Stimulated activated CD8-positive, alpha-beta memory T cell treated with anti-CD3 and anti-CD28 coated beads, Interleukin-12 subunit alpha, Interleukin-12 subunit beta, amount 100 ng/mL, for 24 hours (primary cell): ENCODE measurements around the gene KRTAP10-5.

Experiments used
- DNase-seq: peaks from one replicate; pipeline ENCODE4 v3.0.0-alpha.2; 2020; ENCODE audit errors: extremely low read depth

The KRTAP10-5 gene

DNA sequence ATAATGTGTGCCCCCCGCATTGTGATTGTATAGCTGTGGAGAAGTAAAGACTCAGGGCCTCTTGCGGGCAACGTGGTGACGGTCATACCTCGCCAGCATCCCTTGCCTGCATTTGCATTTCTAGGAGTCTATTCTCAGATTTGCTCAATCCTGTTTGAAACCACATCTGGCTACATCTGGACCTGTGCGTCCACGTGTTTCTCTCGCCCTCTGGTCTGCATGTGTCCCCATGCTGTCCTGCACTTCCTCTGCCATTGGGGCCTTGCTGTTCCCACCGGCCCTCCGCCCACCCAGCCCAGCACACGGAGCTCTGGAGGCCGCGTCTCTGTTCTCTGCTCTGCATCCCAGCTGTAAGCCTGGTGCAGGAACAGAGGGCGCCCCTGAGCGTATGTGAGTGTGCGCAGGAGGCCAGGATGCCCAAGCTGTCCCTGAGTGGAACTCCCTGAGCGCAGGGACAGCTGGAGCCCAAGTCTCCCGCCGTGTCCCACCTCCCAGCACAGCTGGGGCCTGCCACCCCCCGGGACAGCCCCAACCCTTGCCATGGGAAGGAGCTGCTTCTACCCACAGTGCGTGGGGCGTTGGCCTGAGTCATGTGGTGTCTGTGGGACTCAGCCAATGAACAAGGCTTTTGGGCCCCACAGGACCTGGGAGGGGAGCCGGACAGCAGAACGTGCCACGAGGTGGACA, 30.7 kb downstream of the KRTAP10-5 start:
- DNase-seq = no peak

DNA sequence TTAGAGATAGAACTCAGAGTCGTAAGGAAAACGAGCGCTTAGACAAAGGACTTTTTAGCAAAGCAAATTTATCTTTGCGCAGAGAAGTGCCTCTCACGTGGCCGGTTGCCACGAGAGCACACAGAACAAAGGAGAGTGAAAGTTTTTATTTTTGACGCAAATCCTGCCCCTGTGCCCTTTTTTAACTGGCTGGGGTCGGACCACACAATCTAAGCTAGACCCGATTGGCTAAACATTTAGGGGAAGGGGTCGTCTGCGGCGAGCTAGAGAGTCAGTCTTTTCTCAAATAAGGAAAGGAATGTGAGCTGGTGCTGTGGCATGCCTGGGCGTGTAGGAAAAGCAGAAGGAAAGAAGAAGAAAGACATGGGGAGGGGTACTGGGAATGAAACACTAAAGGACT, 31.5 kb downstream of the KRTAP10-5 start:
- no peak for DNase-seq

DNA sequence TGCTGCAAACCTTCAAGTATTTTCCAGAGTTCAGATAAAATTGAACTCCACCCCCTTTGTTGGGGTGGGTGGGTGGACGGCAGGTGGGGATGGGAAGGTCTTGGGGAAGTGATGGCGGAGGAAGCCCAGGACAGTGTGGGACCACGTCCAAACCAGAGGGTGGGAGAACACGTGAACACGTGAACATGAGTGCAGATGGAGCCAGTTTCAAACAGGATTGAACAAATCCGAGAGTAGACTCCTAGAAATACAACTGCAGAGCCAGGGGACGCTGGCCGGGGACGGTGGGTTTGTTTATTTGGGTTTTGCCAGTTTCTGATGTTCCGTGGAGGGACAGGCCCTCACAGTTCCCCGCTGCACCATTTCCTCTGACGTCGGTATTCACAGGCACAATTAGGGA, 32.0 kb downstream of the KRTAP10-5 start:
- no peak for DNase-seq

DNA sequence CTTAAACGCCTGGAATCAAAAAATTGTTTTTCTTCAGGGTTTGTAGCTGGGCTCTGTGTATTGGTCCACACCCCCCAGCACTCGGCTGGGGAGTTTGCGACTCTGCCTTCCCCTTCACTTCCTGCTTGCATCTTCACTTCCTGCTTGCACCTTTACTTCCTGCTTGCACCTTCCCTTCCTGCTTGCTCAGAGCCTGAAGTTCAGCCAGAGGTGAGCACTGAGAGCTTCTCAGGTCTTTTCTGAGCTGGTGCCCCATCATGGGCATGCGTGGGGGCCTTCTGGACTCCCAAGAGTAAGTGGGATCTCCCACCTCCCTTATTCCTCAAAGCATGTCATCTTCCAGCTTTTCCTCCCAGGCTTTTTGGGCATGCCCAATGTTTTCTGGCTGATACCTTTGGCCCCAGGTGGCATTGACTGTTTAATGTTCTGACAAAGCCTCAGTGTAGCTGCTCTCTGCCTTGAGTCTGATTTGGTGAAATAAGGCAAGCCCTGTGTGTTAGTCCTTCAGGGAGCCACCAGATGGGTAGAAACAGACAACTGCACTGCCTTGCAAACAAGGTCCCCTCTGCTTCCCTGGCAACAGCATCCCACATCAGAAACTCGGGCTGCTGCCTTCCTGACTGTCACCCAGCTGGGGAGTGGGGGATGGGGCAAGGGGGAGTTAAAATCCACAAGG, 32.6 kb downstream of the KRTAP10-5 start:
- no peak for DNase-seq

DNA sequence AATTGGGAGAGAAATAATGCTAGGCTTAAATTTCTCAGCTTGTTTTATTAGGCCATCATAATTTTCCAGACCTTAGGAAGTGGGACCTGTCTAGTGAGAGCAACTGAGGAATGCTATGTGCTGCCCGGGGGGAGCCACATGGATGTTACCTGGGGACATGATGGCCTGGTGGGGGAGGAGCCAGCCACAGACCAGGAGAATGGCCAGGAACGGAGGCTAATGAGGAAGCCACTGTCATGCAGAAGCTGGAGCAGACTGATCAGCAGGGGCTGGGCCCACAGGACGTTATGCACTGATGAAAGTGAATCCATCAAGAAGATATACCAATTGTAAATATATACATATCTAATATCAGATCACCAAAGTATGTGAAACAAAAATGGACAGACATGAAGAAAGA, 35.8 kb downstream of the KRTAP10-5 start:
- DNase-seq = no peak

DNA sequence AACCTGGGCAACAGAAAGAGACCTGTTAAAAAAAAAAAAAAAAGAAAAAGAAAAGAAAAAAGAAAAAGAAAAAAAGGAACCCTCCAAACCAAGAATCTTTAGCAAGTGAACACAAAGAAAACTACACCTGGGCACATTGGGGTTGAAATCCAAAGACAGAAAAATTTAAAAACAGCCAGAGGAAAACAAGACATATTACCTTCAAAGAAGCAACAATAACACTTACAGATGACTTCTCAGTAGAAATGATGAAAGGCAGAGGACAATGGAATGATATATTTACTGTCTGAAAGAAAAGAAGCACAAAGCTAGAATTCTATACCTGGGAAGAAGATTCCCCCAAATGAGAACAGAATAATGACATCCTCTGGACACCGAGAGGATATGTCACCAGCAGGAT, 37.7 kb downstream of the KRTAP10-5 start:
- DNase-seq = no peak

DNA sequence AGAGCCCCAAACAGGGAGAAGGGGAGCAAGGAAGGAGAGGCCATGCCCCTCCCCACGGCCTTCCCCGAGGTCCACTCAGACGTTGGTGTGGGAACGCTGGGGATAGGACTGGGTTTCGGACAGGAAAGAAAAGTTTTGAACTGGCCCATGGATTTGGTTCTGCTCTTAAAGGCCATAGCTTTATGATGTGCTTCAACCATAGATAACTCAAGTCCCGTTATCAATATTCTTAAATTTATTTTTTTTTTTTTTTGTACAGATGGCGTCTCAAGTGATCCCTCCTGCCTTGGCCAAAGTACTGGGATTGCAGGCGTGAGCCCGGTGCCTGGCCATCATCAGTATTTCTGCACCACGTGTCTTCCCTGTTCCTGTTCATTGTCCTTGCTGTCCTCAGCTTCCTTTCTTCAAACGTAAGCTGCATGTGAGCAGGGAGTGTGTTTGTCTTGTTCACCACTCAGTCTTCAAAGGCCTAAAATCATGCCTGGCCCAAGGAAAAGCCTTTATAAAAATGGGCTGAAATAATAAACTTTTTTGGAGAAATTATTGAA, 39.6 kb downstream of the KRTAP10-5 start:
- DNase-seq = no peak

DNA sequence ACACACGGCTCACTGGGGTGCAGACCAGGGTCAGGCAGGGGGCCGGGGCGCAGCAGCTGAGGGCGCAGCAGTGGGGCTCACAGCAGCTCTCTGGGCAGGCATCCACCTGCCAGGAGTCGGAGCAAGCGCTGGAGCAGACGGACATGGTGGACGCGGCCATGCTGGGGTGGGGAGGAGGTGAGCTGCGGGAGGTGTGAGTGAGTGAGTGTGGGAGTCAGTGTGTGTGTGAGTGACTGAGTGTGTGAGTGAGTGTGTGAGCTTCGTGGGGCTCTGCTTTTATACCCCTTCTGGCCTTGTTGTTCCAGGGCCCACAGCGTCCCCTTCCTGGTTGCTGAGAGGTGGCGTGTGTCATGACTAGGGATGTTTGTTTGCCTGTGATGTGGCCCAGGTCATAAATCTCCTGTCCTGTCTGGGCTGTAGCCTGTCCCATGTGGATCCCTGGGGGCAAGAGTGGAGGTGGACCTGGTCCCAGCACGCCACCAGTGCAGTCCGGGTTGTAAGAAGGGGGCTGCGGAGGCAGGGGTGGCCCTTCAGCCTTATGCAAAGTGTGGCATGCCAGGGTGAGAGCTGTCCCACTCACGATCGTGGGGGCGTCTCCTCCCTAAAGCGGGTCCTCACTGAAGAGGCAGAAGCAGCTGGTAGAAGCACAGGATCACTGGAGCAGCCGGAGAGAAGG, 40.3 kb downstream of the KRTAP10-5 start, which contains the start of gene KRTAP10-1:
KRTAP10-1 (minus strand) TSS at position 205 of the 676 bp plus-strand sequence; CDS start at position 160, 45 bp downstream.
- no peak for DNase-seq

DNA sequence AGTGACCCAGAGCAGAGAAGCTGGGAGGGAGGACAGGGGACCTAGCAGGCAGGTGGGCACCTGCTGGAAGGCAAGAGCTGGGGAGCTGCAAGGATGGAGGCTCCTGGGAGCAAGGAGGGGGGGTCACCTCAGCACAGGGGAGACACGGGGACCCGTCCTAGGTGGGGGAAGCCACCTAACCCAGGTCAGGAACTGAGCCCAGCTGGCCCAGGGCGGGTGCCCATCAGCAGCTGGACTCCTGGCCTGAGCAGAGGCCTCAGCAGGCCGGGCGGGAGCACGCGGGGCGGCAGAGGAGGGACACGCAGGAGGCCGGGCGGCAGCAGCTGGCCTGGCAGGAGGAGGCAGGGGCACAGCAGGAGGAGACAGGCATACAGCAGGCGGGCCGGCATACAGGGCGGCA, 41.4 kb downstream of the KRTAP10-5 start:
- no peak for DNase-seq

DNA sequence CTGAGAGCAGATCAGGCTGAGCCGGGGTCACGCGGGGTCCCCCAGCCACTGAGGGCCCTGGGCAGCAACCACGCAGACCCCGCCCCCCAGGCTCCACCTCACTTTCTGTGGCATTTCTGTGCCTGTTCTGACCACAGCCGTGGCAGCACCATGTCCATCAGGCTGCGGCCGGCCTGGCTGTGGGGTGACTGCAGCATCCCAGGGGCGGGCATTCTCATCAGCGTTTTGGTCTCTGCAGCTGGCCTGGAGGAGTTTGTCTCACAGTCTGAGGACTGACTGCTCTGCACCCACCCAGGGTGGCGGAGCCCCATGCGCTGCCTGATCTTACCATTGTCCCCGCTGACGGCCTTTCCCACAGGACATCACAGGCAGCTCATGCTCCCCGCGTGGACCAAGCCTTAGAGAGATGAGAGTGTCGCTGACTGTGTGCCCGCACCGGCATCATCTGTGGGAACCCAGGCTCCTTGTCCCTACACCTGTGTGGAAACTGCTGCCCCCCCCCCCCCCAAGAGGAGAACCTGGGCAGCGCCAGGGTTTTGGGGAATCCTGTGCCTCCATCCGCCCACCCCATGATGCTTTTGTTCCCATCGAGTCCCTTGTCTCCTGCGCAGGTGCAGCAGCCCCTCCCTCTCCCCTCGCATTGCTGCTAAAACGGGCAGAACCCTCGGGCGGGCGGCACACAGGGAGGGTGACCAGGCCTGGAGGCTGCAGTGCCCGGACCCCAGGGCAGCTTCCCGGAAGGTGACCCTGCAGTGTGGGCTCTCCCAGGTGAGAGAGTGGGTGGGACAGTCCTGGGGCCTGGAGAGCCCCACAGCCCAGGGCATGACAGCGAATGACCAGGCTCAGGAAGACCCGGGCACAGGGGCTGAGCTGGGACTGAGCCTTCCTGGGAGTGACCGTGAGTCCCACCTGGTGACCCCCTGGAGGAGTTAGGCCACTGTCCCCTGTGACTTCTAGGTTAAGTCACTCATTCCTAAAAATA, 42.2 kb downstream of the KRTAP10-5 start:
- DNase-seq = no peak

DNA sequence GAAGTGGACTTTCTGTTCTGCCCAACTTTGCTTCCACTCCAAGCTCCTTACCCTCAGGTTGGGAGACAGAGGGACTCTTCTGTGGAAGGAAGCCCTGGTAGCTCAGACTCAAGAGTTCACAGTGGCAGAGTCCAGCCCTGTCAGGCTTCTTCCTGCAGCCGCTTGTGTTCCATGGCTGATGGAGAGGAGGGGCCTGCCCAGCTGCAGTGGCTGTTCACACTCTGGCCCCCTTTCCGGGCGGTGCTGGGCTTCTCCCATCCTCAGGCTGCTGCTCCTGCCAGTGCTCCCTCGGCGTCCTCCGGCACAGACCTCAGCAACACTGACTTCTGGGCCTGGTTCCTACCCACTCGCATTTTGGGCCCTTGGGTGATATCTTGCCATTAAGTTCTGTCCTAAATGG, 44.4 kb downstream of the KRTAP10-5 start:
- DNase-seq = no peak

DNA sequence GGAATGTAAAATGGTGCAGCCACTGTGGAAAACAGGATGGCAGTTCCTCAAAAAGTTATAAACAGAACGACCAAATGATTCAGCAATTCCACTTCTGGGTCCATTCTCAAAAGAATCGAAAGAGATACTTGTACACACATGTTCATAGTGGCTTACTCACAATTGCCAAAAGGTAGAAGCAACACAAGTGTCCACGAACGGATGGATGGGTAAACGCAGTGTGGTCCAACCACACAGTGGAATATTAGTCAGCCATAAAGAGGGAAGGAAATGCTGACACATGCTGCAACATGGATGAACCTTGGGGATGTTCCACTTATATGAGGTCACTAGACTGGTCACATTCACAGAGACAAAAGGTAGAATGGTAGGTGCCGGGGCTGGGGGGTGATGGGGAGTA, 45.7 kb downstream of the KRTAP10-5 start:
- DNase-seq = no peak

DNA sequence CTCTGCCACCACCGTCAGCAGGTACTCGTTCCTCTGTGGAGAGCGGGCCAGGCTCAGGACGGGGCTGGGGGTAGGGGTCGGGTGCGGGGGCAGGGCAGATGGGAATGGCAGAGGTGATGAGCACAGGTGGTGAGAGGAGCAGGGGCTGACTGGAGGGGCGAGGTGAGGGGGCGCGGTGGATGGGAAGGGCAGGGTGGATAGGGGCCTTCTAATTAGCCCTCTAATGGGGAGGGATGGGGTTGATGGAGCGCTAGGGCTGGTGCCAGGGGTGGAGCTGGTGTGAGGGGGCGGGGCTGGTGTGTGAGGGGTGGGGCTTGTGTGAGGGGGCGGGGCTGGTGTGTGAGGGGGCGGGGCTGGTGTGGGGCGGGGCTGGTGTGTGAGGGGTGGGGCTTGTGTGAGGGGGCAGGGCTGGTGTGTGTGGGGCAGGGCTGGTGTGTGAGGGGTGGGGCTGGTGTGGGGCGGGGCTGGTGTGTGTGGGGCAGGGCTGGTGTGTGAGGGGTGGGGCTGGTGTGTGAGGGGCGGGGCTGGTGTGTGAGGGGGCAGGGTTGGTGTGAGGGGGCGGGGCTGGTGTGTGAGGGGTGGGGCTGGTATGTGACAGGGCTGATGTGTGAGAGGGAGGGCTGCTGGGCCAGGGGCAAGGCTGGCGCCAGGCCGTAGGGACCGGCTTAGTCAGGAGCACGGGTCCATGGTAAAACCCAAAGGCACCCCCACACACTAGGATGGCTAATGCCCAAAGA, 46.3 kb downstream of the KRTAP10-5 start:
- DNase-seq = no peak

DNA sequence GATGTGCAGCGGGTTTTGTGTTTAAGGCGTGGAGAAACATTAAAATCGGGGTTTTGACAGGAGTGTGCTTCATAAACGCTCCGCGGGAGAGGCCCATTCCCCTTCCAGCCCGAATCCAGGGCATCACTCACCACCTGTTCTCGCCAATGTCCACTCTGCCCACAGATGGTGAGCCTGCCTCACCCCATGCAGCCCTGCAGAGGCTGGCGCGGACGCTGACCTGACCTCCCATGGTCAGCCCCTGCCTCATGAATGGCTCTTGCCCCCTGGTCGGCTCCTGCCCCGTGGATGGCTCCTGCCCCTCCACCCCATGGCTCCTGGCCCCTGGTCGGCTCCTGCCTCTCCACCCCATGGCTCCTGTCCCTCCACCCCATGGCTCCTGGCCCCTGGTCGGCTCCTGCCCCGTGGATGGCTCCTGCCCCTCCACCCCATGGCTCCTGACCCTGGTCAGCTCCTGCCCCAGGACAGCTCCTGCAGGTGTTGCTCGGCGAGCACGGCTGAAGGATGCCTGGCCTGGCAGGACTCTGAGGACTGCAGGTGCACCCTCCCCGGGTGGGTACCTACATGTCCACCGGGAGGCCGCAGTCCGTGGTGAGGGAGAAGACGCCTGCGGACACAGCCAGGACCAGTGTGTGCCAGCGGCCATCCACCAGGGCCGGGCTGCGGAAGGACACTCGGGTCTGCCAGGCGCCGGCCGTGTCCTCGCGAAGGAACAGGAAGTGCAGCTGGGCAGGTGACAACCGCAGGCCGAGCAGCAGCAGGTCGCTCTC, 47.1 kb downstream of the KRTAP10-5 start:
- DNase-seq = no peak

DNA sequence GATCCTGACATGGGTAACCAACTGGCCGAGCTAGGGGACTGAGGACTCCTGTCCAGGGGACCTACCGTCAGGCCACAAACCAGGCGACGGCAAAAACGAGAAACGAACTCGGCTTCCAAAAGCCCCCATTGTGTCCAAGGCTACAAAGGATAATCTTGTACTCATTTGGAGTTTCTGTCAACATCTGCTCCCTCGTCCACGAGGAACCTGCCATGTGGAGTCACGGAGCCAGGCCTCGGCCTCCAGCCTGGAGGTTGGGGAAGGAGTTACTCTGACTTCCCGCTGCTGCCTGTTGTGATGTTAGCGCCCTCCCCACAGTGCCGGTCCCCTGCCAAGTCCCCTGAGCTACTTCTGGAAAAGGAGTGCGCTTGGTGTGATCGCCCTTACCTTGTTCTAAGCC, 47.7 kb downstream of the KRTAP10-5 start:
- DNase-seq = no peak

DNA sequence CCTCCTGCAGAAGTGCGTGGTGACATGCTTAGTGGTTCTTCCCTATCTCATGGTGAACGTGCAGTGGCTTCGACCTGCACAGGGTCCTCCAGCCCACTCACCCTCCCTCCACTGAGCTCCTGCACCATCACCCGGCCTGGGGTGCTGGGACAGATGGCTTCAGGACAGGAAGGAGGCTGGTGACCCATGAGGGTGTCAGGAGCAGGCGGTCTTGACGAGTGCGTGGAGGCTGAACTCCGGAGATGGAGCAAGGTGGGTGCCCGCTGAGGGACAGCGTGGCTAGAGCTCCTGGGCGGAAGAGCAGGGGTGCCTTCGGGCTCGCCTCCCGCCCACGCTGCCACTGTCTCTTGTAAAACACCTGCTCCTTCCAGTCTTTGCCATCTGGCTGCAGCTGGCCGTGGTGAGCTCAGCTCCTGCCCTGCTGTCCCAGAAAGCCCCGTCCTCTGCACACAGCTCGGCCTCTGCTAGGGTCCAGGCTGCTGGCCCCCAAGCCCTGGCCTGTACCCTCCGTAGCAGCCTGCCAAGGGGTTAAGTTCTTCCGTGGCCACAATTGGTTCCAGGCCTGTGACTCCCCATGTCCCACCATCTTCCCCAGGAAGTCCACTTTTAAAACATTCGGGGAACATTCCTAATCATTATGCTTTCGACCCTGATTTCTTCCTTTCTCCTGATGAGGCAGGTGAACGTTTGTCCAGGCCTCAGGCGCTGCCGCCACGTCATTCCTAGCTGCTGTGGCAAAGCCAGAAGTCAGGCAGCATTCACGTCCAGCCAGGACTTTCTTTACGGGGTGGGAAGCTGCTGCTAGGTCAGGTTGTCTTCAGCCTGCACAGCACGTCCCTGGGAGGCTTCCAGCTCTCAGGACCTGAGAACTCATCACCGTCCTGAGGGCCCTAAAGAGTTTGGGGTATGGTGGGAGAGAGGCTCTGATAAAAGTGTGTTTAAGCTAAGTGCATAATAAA, 48.5 kb downstream of the KRTAP10-5 start:
- DNase-seq = no peak

DNA sequence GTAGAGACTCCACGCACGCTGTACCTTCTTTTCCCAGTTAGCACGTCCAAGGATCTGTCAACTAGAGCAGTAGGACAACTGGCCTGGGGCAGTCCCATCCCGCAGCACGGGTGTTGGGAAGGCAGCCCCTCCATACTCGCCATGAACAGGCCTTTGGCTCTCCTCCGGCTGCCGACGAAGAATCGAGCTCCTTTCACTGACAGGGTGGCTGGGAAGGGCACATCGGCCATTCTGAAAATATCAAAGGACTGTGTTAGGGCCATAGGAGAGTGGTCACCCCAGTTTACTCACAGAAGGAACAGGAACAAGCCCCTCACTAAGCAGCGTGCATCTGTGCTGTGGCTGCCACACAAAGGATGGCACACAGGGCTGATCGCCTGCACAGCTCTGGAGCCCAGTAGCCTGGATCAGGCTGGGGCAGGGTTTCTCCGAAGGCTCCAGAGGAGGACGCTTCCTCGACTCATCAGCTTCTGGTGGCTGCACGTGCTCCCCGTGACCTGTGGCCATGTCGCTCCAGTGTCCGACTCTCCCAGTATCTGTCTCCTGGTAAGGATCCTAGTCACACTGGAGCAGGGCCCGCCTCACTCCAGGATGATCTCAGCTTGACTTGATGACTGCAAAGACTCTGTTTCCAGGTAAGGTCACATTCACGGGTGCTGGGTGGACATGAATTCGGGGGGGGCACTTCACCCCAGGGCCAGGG, 49.4 kb downstream of the KRTAP10-5 start:
- DNase-seq = no peak

DNA sequence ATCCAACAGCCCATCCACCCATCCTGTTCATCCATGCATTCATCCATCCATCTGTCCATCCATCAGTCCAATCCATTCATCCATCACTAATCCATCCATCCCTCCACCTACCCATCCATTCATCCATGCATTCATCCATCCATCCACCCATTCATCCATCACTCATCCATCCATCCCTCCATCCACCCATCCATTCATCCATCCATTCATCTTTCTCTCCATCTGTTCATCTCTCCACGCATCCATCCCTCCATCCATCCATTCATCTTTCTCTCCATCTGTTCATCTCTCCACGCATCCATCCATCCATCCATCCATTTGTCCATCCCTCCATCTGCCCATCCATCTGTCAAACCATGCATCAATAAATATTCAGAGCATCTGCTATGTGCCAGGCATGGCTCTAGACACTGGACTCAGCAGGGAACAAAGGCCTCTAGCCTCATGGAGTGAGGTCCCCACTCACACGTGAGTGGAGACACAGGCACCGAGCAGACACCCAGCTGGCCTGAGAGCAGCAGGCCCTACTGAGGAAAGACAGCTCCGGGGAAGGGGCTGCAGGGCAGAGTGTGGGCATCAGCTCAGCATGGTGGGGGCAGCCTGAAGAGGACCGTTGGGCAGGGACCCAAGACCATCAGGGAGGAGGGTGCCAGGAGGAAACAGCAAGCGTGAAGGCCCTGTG, 50.0 kb downstream of the KRTAP10-5 start:
- DNase-seq = no peak
